OCI-LY1 (cell line): Measurements from ENCODE around the gene ALDH3A2.

Experiments used
- H2AFZ ChIP-seq: fragments of 200-600 bp; sonication (generic), shearing (Covaris generic); 2 replicates; pipeline ENCODE4 v1.6.0; 2014; ENCODE audit warnings: antibody characterized with exemption, mild to moderate bottlenecking, low read length
- H3F3A ChIP-seq: fragments of 200-600 bp; sonication (generic), shearing (Covaris generic); 2 replicates; pipeline ENCODE4 v1.6.0; 2014; ENCODE audit warnings: mild to moderate bottlenecking, antibody characterized with exemption, low read length, moderate library complexity; ENCODE audit not compliant: insufficient read depth
- H3K27ac ChIP-seq: fragments of 200-600 bp; sonication (generic); 2 replicates; pipeline ENCODE4 v1.5.1; 2014; ENCODE audit warnings: low read length, mixed run types, mild to moderate bottlenecking, low read depth; ENCODE audit not compliant: poor library complexity, severe bottlenecking
- H3K27me3 ChIP-seq: fragments of 200-600 bp; sonication (generic); 2 replicates; pipeline ENCODE4 v1.6.0; 2014; ENCODE audit warnings: antibody characterized with exemption, mild to moderate bottlenecking, low read length, moderate library complexity; ENCODE audit not compliant: insufficient read depth
- H3K36me3 ChIP-seq: fragments of 200-600 bp; sonication (generic); 2 replicates; pipeline ENCODE4 v1.6.1; 2014; ENCODE audit warnings: mild to moderate bottlenecking, antibody characterized with exemption, low read length, moderate library complexity, mixed read lengths; ENCODE audit not compliant: insufficient read depth
- H3K4me1 ChIP-seq: fragments of 200-600 bp; sonication (generic); 2 replicates; pipeline ENCODE4 v1.5.1; 2014; ENCODE audit warnings: mild to moderate bottlenecking, low read length, moderate library complexity; ENCODE audit not compliant: insufficient read depth, severe bottlenecking
- H3K4me2 ChIP-seq: fragments of 200-600 bp; sonication (generic), shearing (Covaris generic); 2 replicates; pipeline ENCODE4 v1.6.1; 2014; ENCODE audit warnings: low read length
- H3K4me3 ChIP-seq: fragments of 200-600 bp; sonication (generic); 2 replicates; pipeline ENCODE4 v1.5.1; 2014; ENCODE audit warnings: low read length, low read depth, mild to moderate bottlenecking, mixed read lengths; ENCODE audit not compliant: poor library complexity, severe bottlenecking
- H3K79me2 ChIP-seq: fragments of 200-600 bp; shearing (Covaris generic); 2 replicates; pipeline ENCODE4 v1.6.1; 2016; ENCODE audit warnings: mixed run types, low read length, mixed read lengths; ENCODE audit not compliant: insufficient read depth
- H3K9ac ChIP-seq: fragments of 200-600 bp; sonication (generic), shearing (Covaris generic); 2 replicates; pipeline ENCODE4 v1.6.1; 2014; ENCODE audit warnings: mild to moderate bottlenecking, low read length, mixed read lengths
- H3K9me2 ChIP-seq: fragments of 200-600 bp; sonication (generic), shearing (Covaris generic); 2 replicates; pipeline ENCODE4 v1.6.1; 2014; ENCODE audit warnings: low read depth, mild to moderate bottlenecking, low read length, mixed read lengths
- H3K9me3 ChIP-seq: fragments of 200-600 bp; shearing (Covaris generic); 2 replicates; pipeline ENCODE4 v1.6.1; 2014; ENCODE audit warnings: low read length, mixed read lengths
- H4K20me1 ChIP-seq: fragments of 200-600 bp; sonication (generic), shearing (Covaris generic); 2 replicates; pipeline ENCODE4 v1.6.0; 2016; ENCODE audit warnings: mild to moderate bottlenecking, low read length; ENCODE audit not compliant: insufficient read depth
- EZH2 ChIP-seq: fragments of 200-600 bp; sonication (generic), shearing (Covaris generic); IDR thresholded peaks from 2 replicates; pipeline ENCODE4 v1.8.0; 2017; ENCODE audit warnings: borderline replicate concordance, mixed run types, mild to moderate bottlenecking, antibody characterized with exemption, low read length, moderate library complexity, mixed read lengths
- TF ChIP-seq, protein P1 (sequence below): fragments of 200-600 bp; sonication (generic), shearing (Covaris generic); IDR thresholded peaks from 2 replicates; pipeline ENCODE4 v1.5.1; 2017; ENCODE audit warnings: mild to moderate bottlenecking, antibody characterized with exemption, low read length, moderate library complexity, mixed read lengths

Gene ALDH3A2

GRCh38 chr17:19656336-19656735 lies 7.8 kb downstream of the ALDH3A2 start:
- Histone ChIP-seq H3K36me3 (peaks cover 41% of the 10 kb centered on the region), H3K4me3 (no peak overlapping the region), H3K4me2 (no peak overlapping the region), H3K9ac (no peak overlapping the region), H3K4me1 (no peaks in the 10 kb centered on the region), H3F3A (no peaks in the 10 kb centered on the region), H2AFZ (no peak overlapping the region), H3K27me3 (no peaks in the 10 kb centered on the region), H3K9me2 (no peaks in the 10 kb centered on the region), H3K9me3 (no peaks in the 10 kb centered on the region), H3K27ac (no peak overlapping the region), H4K20me1 (no peaks in the 10 kb centered on the region), H3K79me2 (no peaks in the 10 kb centered on the region)
- no peak for TF ChIP-seq EZH2
- TF ChIP-seq, protein P1, sequence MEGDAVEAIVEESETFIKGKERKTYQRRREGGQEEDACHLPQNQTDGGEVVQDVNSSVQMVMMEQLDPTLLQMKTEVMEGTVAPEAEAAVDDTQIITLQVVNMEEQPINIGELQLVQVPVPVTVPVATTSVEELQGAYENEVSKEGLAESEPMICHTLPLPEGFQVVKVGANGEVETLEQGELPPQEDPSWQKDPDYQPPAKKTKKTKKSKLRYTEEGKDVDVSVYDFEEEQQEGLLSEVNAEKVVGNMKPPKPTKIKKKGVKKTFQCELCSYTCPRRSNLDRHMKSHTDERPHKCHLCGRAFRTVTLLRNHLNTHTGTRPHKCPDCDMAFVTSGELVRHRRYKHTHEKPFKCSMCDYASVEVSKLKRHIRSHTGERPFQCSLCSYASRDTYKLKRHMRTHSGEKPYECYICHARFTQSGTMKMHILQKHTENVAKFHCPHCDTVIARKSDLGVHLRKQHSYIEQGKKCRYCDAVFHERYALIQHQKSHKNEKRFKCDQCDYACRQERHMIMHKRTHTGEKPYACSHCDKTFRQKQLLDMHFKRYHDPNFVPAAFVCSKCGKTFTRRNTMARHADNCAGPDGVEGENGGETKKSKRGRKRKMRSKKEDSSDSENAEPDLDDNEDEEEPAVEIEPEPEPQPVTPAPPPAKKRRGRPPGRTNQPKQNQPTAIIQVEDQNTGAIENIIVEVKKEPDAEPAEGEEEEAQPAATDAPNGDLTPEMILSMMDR: no peak

DNA sequence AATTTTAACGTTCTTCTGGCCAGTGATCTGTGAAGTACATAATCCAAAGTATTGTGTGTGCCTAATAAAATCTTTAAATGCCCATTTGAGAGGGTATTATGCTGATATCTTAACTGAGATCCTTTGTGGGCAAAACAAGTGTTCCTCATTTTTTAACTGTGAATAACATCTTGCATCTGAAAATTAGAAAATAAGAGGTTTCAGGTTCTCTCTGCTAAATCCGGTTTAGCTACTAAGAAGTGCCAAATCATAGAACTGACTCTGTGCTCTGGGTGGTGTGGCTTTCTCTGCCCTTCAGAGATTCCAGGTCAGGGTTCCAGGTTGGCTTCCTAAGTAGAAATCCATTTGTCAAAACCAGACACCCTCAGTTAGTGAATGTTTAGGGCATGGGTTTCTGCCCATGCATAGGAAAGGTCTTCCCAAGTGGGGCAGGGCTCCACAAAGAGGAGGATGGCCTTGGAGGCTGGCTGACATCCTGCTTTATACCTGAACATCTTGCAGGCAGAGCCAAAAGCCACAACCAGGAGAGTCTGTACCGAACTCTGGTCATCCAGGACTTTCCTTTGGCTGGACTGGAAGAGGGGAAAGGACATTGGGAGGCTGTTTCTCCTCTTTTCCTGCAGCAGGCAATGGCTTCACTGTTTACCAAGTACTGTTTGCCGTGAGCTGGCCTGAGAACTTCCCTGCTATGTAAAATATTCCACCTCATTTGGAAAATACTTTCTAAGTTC lies 8.5 kb downstream of the ALDH3A2 start:
- H3K36me3 ChIP-seq: peaks cover 34% of the 10 kb centered on the region

DNA sequence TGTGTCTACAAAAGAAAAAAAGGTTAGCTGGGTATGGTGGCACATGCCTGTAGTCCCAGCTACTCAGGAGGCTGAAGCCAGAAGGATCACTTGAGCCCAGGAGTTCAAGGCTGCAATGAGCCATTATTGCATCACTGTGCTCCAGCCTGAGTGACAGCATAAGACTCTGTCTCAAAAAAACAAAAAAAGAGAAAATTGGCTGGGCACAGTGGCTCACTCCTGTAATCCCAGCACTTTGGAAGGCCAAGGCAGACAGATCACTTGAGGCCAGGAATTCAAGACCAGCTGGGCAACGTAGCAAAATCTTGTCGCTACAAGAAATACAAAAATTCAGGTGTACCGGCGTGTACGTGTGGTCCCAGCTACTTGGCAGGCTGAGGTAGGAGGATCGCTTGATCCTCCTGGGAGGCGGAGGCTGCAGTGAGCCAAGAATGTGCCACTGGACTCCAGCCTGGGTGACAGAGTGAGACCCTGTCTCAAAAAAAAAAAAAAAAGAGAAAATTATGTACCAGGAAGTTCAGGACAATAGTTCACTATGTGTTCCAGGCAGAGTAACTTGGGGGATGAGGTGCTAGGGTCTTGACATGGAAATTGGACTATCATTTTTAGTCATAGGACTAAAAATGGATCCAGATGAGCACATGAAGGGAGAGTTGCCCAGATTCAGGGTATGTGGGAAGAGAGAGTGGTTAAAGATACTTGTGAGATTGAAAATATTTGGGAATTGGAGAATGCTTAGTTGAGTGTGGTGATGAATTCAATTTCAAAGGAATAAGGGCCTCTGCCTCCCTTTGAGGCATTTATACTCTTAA lies 11.0 kb downstream of the ALDH3A2 start:
- Histone ChIP-seq H3K79me2 (no peaks in the 10 kb centered on the region), H3K9ac (no peak overlapping the region), H4K20me1 (no peaks in the 10 kb centered on the region), H3K36me3 (peaks cover 35% of the 10 kb centered on the region), H3K27me3 (no peaks in the 10 kb centered on the region), H3K9me3 (no peaks in the 10 kb centered on the region), H3K27ac (no peak overlapping the region), H3F3A (no peaks in the 10 kb centered on the region), H3K4me1 (no peaks in the 10 kb centered on the region), H3K9me2 (no peaks in the 10 kb centered on the region), H3K4me2 (no peak overlapping the region), H2AFZ (no peak overlapping the region), H3K4me3 (no peak overlapping the region)
- TF ChIP-seq EZH2: no peak
- TF ChIP-seq, protein P1: no peak

More for the DNA sequence above, 8.5 kb downstream of the ALDH3A2 start:
- TF ChIP-seq, protein P1: no peak
- H3F3A ChIP-seq: no peaks in the 10 kb centered on the region
- no peaks in the 10 kb centered on the region for H4K20me1 ChIP-seq
- no peak overlapping the region for H3K4me2 ChIP-seq
- H3K9me2 ChIP-seq: no peaks in the 10 kb centered on the region
- no peak overlapping the region for H2AFZ ChIP-seq
- no peak overlapping the region for H3K27ac ChIP-seq
- no peaks in the 10 kb centered on the region for H3K27me3 ChIP-seq
- no peak overlapping the region for H3K4me3 ChIP-seq
- H3K9me3 ChIP-seq: no peaks in the 10 kb centered on the region
- H3K9ac ChIP-seq: no peak overlapping the region
- H3K79me2 ChIP-seq: no peaks in the 10 kb centered on the region
- H3K4me1 ChIP-seq: no peaks in the 10 kb centered on the region
